HEK293 (cell line): ENCODE results near the gene SELENOF.

Source experiments
- EGR2 ChIP-seq: fragments of 450-650 bp; formaldehyde crosslinking; IDR thresholded peaks from 2 replicates; pipeline ENCODE4 v1.5.1; 2016; ENCODE audit warnings: low read depth, missing biosample characterization, missing genetic modification characterization
- GLI2 ChIP-seq: fragments of 450-650 bp; formaldehyde crosslinking; IDR thresholded peaks from 2 replicates; pipeline ENCODE4; 2017; ENCODE audit warnings: missing biosample characterization, missing genetic modification characterization, low read depth, borderline replicate concordance
- GLIS1 ChIP-seq: fragments of 450-650 bp; formaldehyde crosslinking; IDR thresholded peaks from 2 replicates; pipeline ENCODE4 v1.5.1; 2016; ENCODE audit warnings: missing biosample characterization, missing genetic modification characterization
- KLF7 ChIP-seq: fragments of 450-650 bp; formaldehyde crosslinking; IDR thresholded peaks from 2 replicates; pipeline ENCODE4 v1.5.1; 2016; ENCODE audit warnings: missing biosample characterization, missing genetic modification characterization, borderline replicate concordance
- MZF1 ChIP-seq: fragments of 450-650 bp; formaldehyde crosslinking; IDR thresholded peaks from 2 replicates; pipeline ENCODE4 v1.5.1; 2017; ENCODE audit warnings: missing biosample characterization, missing genetic modification characterization, borderline replicate concordance
- OVOL3 ChIP-seq: fragments of 450-650 bp; formaldehyde crosslinking; IDR thresholded peaks from 2 replicates; pipeline ENCODE4 v1.5.1; 2016; ENCODE audit warnings: missing biosample characterization, missing genetic modification characterization
- SCRT1 ChIP-seq: fragments of 450-650 bp; formaldehyde crosslinking; IDR thresholded peaks from 2 replicates; pipeline ENCODE4 v1.5.1; 2016; ENCODE audit warnings: missing biosample characterization, missing genetic modification characterization, borderline replicate concordance
- SETDB1 ChIP-seq: IDR thresholded peaks from one replicate; pipeline ENCODE4 v1.6.1; 2017; ENCODE audit warnings: mild to moderate bottlenecking, low read length, moderate library complexity, mixed read lengths; ENCODE audit not compliant: insufficient read length
- YY2 ChIP-seq: fragments of 450-650 bp; formaldehyde crosslinking; IDR thresholded peaks from 2 replicates; pipeline ENCODE4 v1.5.1; 2016; ENCODE audit warnings: missing biosample characterization, missing genetic modification characterization
- ZBTB10 ChIP-seq: fragments of 450-650 bp; formaldehyde crosslinking; IDR thresholded peaks from 2 replicates; pipeline ENCODE4 v1.5.1; 2016; ENCODE audit warnings: missing biosample characterization, missing genetic modification characterization
- ZNF121 ChIP-seq: fragments of 450-650 bp; formaldehyde crosslinking; IDR thresholded peaks from 2 replicates; pipeline ENCODE4 v1.5.1; 2016; ENCODE audit warnings: missing biosample characterization, missing genetic modification characterization
- ZNF184 ChIP-seq: fragments of 450-650 bp; IDR thresholded peaks from 2 replicates; pipeline ENCODE4 v1.5.1; 2018; ENCODE audit warnings: missing biosample characterization, mild to moderate bottlenecking, missing genetic modification characterization
- ZNF223 ChIP-seq: fragments of 450-650 bp; formaldehyde crosslinking; IDR thresholded peaks from 2 replicates; pipeline ENCODE4 v1.5.1; 2016; ENCODE audit warnings: missing biosample characterization, missing genetic modification characterization
- ZNF350 ChIP-seq: fragments of 450-650 bp; formaldehyde crosslinking; IDR thresholded peaks from 2 replicates; pipeline ENCODE4 v1.5.0; 2017; ENCODE audit warnings: missing biosample characterization, mild to moderate bottlenecking, missing genetic modification characterization
- ZNF366 ChIP-seq: fragments of 450-650 bp; formaldehyde crosslinking; conservative IDR thresholded peaks from 2 replicates; pipeline ENCODE4 v1.5.1; 2016; ENCODE audit warnings: missing biosample characterization, missing genetic modification characterization
- ZNF426 ChIP-seq: fragments of 450-650 bp; formaldehyde crosslinking; IDR thresholded peaks from 2 replicates; pipeline ENCODE4 v1.5.1; 2017; ENCODE audit warnings: missing biosample characterization, missing genetic modification characterization, mild to moderate bottlenecking, inconsistent platforms, moderate library complexity
- ZNF521 ChIP-seq: fragments of 450-650 bp; formaldehyde crosslinking; IDR thresholded peaks from 2 replicates; pipeline ENCODE4 v1.5.1; 2017; ENCODE audit warnings: missing biosample characterization, mild to moderate bottlenecking, missing genetic modification characterization
- ZNF560 ChIP-seq: fragments of 450-650 bp; formaldehyde crosslinking; IDR thresholded peaks from 2 replicates; pipeline ENCODE4 v1.5.1; 2017; ENCODE audit warnings: missing biosample characterization, missing genetic modification characterization, borderline replicate concordance
- ZNF600 ChIP-seq: fragments of 450-650 bp; formaldehyde crosslinking; IDR thresholded peaks from 2 replicates; pipeline ENCODE4 v1.5.1; 2016; ENCODE audit warnings: missing biosample characterization, missing genetic modification characterization
- ZNF621 ChIP-seq: fragments of 450-650 bp; formaldehyde crosslinking; IDR thresholded peaks from 2 replicates; pipeline ENCODE4 v1.5.1; 2017; ENCODE audit warnings: missing biosample characterization, missing genetic modification characterization
- ZNF624 ChIP-seq: fragments of 450-650 bp; formaldehyde crosslinking; IDR thresholded peaks from 2 replicates; pipeline ENCODE4 v1.5.1; 2017; ENCODE audit warnings: missing biosample characterization, missing genetic modification characterization
- ZNF670 ChIP-seq: fragments of 450-650 bp; formaldehyde crosslinking; IDR thresholded peaks from 2 replicates; pipeline ENCODE4 v1.5.1; 2016; ENCODE audit warnings: missing biosample characterization, missing genetic modification characterization, low read depth
- ZNF768 ChIP-seq: fragments of 450-650 bp; formaldehyde crosslinking; IDR thresholded peaks from 2 replicates; pipeline ENCODE4 v1.5.1; 2018; ENCODE audit warnings: missing biosample characterization, mild to moderate bottlenecking, missing genetic modification characterization
- ZNF776 ChIP-seq: fragments of 450-650 bp; formaldehyde crosslinking; IDR thresholded peaks from 2 replicates; pipeline ENCODE4 v1.5.0; 2017; ENCODE audit warnings: missing biosample characterization, missing genetic modification characterization, borderline replicate concordance
- ZNF791 ChIP-seq: fragments of 450-650 bp; formaldehyde crosslinking; IDR thresholded peaks from 2 replicates; pipeline ENCODE4 v1.5.1; 2016; ENCODE audit warnings: missing biosample characterization, missing genetic modification characterization
- ZNF830 ChIP-seq: fragments of 450-650 bp; IDR thresholded peaks from 2 replicates; pipeline ENCODE4 v1.5.0; 2018; ENCODE audit warnings: missing biosample characterization, missing genetic modification characterization, low read depth, mild to moderate bottlenecking, moderate library complexity
- ZSCAN5A ChIP-seq: fragments of 450-650 bp; formaldehyde crosslinking; IDR thresholded peaks from 2 replicates; pipeline ENCODE4 v1.5.1; 2016; ENCODE audit warnings: missing biosample characterization, missing genetic modification characterization
- ZXDB ChIP-seq: fragments of 450-650 bp; formaldehyde crosslinking; IDR thresholded peaks from 2 replicates; pipeline ENCODE4 v1.5.1; 2016; ENCODE audit warnings: missing biosample characterization, missing genetic modification characterization
- TF ChIP-seq, protein P1 (sequence below): fragments of 450-650 bp; formaldehyde crosslinking; IDR thresholded peaks from 2 replicates; pipeline ENCODE4 v1.5.1; 2016; ENCODE audit warnings: missing biosample characterization, missing genetic modification characterization
- TF ChIP-seq, protein P2 (sequence below): fragments of 450-650 bp; formaldehyde crosslinking; conservative IDR thresholded peaks from 2 replicates; pipeline ENCODE4 v1.5.1; 2016; ENCODE audit warnings: low read depth, missing biosample characterization, missing genetic modification characterization
- TF ChIP-seq, protein P3 (sequence below): sonication (generic); formaldehyde crosslinking; IDR thresholded peaks from 2 replicates; pipeline ENCODE4 v1.8.1; 2022; ENCODE audit warnings: mild to moderate bottlenecking, moderate library complexity, missing genetic modification reagents

Gene SELENOF

GRCh38 chr1:86913896-86914600 is at the start of gene SELENOF (continued):
- TF ChIP-seq ZNF600 (tag by site-specific recombination) (peak; percentile 60; the same call in 1 of the 2 replicates), ZNF670 (tag by site-specific recombination) (no peak), EGR2 (peak; percentile 70), YY2 (tag by site-specific recombination) (peak; percentile 91), SCRT1 (tag by site-specific recombination) (no peak), ZNF184 (tag by site-specific recombination) (0 out of 2 replicates have a peak, but pooled peaks have one; percentile 13), ZNF624 (no peak), ZSCAN5A (tag by site-specific recombination) (no peak), ZNF426 (tag by site-specific recombination) (no peak), ZBTB10 (tag by site-specific recombination) (no peak), ZNF791 (tag by site-specific recombination) (no peak), ZNF121 (no peak), ZNF521 (tag by site-specific recombination) (no peak), OVOL3 (tag by site-specific recombination) (0 out of 2 replicates have a peak, but pooled peaks have one; percentile 39), GLI2 (tag by site-specific recombination) (no peak), KLF7 (tag by site-specific recombination) (no peak), MZF1 (tag by site-specific recombination) (no peak), ZNF768 (no peak), GLIS1 (tag by site-specific recombination) (no peak), ZNF223 (tag by site-specific recombination) (no peak), ZXDB (tag by site-specific recombination) (peak; percentile 94), SETDB1 (no peak), ZNF560 (tag by site-specific recombination) (no peak), ZNF350 (tag by site-specific recombination) (no peak), ZNF776 (tag by site-specific recombination) (no peak), ZNF830 (no peak), ZNF366 (tag by site-specific recombination) (peak; percentile 87; the same call in 1 of the 2 replicates), ZNF621 (tag by site-specific recombination) (no peak)
- TF ChIP-seq, protein P1, sequence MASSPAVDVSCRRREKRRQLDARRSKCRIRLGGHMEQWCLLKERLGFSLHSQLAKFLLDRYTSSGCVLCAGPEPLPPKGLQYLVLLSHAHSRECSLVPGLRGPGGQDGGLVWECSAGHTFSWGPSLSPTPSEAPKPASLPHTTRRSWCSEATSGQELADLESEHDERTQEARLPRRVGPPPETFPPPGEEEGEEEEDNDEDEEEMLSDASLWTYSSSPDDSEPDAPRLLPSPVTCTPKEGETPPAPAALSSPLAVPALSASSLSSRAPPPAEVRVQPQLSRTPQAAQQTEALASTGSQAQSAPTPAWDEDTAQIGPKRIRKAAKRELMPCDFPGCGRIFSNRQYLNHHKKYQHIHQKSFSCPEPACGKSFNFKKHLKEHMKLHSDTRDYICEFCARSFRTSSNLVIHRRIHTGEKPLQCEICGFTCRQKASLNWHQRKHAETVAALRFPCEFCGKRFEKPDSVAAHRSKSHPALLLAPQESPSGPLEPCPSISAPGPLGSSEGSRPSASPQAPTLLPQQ (tag by site-specific recombination), result peak; percentile 31
- TF ChIP-seq, protein P2, sequence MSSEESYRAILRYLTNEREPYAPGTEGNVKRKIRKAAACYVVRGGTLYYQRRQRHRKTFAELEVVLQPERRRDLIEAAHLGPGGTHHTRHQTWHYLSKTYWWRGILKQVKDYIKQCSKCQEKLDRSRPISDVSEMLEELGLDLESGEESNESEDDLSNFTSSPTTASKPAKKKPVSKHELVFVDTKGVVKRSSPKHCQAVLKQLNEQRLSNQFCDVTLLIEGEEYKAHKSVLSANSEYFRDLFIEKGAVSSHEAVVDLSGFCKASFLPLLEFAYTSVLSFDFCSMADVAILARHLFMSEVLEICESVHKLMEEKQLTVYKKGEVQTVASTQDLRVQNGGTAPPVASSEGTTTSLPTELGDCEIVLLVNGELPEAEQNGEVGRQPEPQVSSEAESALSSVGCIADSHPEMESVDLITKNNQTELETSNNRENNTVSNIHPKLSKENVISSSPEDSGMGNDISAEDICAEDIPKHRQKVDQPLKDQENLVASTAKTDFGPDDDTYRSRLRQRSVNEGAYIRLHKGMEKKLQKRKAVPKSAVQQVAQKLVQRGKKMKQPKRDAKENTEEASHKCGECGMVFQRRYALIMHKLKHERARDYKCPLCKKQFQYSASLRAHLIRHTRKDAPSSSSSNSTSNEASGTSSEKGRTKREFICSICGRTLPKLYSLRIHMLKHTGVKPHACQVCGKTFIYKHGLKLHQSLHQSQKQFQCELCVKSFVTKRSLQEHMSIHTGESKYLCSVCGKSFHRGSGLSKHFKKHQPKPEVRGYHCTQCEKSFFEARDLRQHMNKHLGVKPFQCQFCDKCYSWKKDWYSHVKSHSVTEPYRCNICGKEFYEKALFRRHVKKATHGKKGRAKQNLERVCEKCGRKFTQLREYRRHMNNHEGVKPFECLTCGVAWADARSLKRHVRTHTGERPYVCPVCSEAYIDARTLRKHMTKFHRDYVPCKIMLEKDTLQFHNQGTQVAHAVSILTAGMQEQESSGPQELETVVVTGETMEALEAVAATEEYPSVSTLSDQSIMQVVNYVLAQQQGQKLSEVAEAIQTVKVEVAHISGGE (tag by site-specific recombination), result no peak
- TF ChIP-seq, protein P3, sequence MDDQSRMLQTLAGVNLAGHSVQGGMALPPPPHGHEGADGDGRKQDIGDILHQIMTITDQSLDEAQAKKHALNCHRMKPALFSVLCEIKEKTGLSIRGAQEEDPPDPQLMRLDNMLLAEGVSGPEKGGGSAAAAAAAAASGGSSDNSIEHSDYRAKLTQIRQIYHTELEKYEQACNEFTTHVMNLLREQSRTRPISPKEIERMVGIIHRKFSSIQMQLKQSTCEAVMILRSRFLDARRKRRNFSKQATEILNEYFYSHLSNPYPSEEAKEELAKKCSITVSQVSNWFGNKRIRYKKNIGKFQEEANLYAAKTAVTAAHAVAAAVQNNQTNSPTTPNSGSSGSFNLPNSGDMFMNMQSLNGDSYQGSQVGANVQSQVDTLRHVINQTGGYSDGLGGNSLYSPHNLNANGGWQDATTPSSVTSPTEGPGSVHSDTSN, result no peak
